Peyer's patch (tissue), 4 donors: ENCODE results near the gene ITGA3. TPM values are rescaled to one million over a fixed set of nuclear protein-coding genes. Genes with fewer than 3 reads are reported as not detected.

Source experiments
- DNase-seq, 3 donors: peaks; one replicate each; pipeline ENCODE4 v3.0.0-alpha.2; 2017 to 2019
- H3K27ac ChIP-seq, 4 donors: fragments of 200-600 bp; sonication (generic); one replicate each; pipeline ENCODE4 v1.5.1; 2016 to 2019
- H3K27me3 ChIP-seq, 2 donors: fragments of 200-600 bp; sonication (generic); one replicate each; pipeline ENCODE4 v1.5.1; 2019
- H3K36me3 ChIP-seq, 3 donors: fragments of 200-600 bp; sonication (generic); one replicate each; pipeline ENCODE4 v1.5.1; 2016 to 2019
- H3K4me1 ChIP-seq, 4 donors: fragments of 200-600 bp; sonication (generic); one replicate each; pipeline ENCODE4 v1.5.1; 2016 to 2019
- H3K4me3 ChIP-seq, 4 donors: fragments of 200-600 bp; sonication (generic); 1 replicate in 3 of 4; 2 replicates in 1 of 4; pipeline ENCODE4 v1.5.1; 2016 to 2019; ENCODE audit warnings: mild to moderate bottlenecking in 1 of 4
- H3K9me3 ChIP-seq, 4 donors: fragments of 200-600 bp; sonication (generic); one replicate each; pipeline ENCODE4 v1.5.1; 2016 to 2019; ENCODE audit warnings: mild to moderate bottlenecking in 1 of 4
- POLR2A ChIP-seq, 2 donors: fragments of 450-650 bp; IDR thresholded peaks; one replicate each; pipeline ENCODE4 v1.5.1; 2017; ENCODE audit warnings: antibody characterized with exemption in 2 of 2, mild to moderate bottlenecking in 2 of 2, moderate library complexity in 2 of 2
- total RNA-seq, 4 donors: library from RNA; depleted of rRNA; stranded (reverse); fragments of >200 nt; gene quantifications; one replicate each; pipeline ENCODE4 v1.1.0, GENCODE V29; 2016
- TF ChIP-seq, protein P1 (sequence below), 6 experiments: fragments of 450-650 bp in 4 of 6; fragments of 200-600 bp in 2 of 6; sonication (generic) in 1 of 6; IDR thresholded peaks; one replicate each; pipeline ENCODE4 v1.5.1; 2017 to 2019; ENCODE audit warnings: antibody characterized with exemption in 6 of 6, mild to moderate bottlenecking in 3 of 6, moderate library complexity in 1 of 6

The ITGA3 gene
- total RNA-seq, 4 donors from 2014 or later: 71.0 to 285 (median 247) TPM

DNA sequence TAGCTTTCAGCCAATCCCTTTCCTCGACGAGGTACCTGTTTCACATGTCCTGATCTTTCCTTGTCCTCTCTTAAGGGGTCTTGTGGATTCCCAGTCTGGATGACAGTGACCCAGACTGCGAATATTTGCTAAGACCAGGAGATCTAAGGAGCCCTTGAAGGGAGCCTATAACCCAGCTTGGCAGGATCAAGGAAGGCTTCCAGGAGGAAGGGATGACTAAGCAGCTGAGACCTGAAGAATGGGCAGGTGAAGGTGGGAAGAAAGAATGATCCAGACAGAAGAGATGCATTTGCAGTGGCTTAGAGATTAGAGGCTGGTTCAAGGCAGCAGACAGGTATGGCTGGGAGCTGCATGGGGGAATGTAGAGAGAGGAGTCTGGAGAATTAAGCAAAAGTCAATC, 37.3 kb downstream of the ITGA3 start:
- no peak overlapping the region for H3K4me3 ChIP-seq
- no peak overlapping the region for H3K27ac ChIP-seq
- TF ChIP-seq POLR2A (IDR thresholded peaks at IDR 0.05): no peak
- TF ChIP-seq, protein P1, sequence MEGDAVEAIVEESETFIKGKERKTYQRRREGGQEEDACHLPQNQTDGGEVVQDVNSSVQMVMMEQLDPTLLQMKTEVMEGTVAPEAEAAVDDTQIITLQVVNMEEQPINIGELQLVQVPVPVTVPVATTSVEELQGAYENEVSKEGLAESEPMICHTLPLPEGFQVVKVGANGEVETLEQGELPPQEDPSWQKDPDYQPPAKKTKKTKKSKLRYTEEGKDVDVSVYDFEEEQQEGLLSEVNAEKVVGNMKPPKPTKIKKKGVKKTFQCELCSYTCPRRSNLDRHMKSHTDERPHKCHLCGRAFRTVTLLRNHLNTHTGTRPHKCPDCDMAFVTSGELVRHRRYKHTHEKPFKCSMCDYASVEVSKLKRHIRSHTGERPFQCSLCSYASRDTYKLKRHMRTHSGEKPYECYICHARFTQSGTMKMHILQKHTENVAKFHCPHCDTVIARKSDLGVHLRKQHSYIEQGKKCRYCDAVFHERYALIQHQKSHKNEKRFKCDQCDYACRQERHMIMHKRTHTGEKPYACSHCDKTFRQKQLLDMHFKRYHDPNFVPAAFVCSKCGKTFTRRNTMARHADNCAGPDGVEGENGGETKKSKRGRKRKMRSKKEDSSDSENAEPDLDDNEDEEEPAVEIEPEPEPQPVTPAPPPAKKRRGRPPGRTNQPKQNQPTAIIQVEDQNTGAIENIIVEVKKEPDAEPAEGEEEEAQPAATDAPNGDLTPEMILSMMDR (IDR thresholded peaks at IDR 0.05): no peak
- no peaks in the 10 kb centered on the region for H3K9me3 ChIP-seq
- no peaks in the 10 kb centered on the region for H3K27me3 ChIP-seq
- peaks cover 0 to 22% (median 5%) of the 10 kb centered on the region in 4 donors for H3K4me1 ChIP-seq
- peaks cover 0 to 36% (median 0%) of the 10 kb centered on the region in 3 donors for H3K36me3 ChIP-seq
- no peak for DNase-seq

DNA sequence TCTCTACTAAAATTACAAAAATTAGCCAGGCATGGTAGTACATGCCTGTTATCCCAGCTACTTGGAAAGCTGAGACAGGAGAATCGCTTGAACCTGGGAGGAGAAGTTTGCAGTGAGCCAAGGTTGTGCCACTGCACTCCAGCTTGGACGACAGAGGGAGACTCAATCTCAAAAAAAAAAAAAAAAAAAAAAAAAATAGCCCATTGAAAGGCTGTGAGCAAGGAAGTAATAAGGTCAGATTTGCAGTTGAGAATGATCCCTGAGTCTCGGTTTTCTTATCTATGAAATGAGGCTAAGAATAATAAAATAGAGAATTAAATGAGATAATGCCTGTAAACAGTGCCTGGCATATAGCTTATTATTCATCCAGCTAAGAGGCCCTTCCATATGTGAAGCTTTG, 37.9 kb downstream of the ITGA3 start:
- H3K4me1 ChIP-seq: peaks cover 0 to 28% (median 5%) of the 10 kb centered on the region in 4 donors

DNA sequence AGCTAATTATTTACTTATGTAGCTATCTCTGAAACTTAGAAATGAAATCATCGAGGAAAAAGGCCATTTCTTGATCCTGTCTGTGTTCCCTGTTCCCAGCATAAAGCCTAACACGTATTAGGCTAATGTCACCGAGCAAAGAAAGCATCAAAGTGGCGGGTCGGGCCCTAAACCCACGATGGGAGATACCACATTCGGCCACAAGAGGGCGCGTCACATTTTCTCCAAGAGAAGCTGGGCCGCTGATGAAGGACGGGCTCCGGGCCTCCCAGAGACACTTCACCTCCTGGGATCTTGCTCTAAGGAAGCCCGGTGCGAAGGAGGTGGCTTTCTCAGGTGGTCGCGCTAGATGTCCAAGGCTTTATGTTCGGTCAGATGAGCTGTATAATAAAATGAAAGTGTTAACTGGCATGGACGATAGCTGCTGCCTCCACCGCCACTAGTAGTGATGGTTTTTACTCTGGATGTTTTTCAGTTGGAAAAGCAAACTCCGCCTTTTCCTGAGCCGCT, 38.4 kb downstream of the ITGA3 start:
- no peak for TF ChIP-seq POLR2A (IDR thresholded peaks at IDR 0.05)
- TF ChIP-seq, protein P1 (IDR thresholded peaks at IDR 0.05): peak; percentile 89 to 97 (median 94)
- H3K4me1 ChIP-seq: peaks cover 0 to 33% (median 5%) of the 10 kb centered on the region in 4 donors
- H3K9me3 ChIP-seq: no peaks in the 10 kb centered on the region
- peak overlapping the region; percentile 85 to 98 (median 89) for H3K27ac ChIP-seq
- peak; percentile 91 to 97 (median 94) for DNase-seq
- peak overlapping the region; percentile 76 to 98 (median 90) for H3K4me3 ChIP-seq
- H3K36me3 ChIP-seq: peaks cover 0 to 36% (median 0%) of the 10 kb centered on the region in 3 donors
- H3K27me3 ChIP-seq: no peaks in the 10 kb centered on the region

More for the DNA sequence above, 37.9 kb downstream of the ITGA3 start:
- Histone ChIP-seq H3K27me3 (no peaks in the 10 kb centered on the region), H3K36me3 (peaks cover 0 to 36% (median 0%) of the 10 kb centered on the region in 3 donors), H3K27ac (peak overlapping the region in 1 of 4 donors; percentile 98), H3K4me3 (no peak overlapping the region), H3K9me3 (no peaks in the 10 kb centered on the region)
- DNase-seq: no peak
- no peak for TF ChIP-seq POLR2A (IDR thresholded peaks at IDR 0.05)
- TF ChIP-seq, protein P1 (IDR thresholded peaks at IDR 0.05): no peak

DNA sequence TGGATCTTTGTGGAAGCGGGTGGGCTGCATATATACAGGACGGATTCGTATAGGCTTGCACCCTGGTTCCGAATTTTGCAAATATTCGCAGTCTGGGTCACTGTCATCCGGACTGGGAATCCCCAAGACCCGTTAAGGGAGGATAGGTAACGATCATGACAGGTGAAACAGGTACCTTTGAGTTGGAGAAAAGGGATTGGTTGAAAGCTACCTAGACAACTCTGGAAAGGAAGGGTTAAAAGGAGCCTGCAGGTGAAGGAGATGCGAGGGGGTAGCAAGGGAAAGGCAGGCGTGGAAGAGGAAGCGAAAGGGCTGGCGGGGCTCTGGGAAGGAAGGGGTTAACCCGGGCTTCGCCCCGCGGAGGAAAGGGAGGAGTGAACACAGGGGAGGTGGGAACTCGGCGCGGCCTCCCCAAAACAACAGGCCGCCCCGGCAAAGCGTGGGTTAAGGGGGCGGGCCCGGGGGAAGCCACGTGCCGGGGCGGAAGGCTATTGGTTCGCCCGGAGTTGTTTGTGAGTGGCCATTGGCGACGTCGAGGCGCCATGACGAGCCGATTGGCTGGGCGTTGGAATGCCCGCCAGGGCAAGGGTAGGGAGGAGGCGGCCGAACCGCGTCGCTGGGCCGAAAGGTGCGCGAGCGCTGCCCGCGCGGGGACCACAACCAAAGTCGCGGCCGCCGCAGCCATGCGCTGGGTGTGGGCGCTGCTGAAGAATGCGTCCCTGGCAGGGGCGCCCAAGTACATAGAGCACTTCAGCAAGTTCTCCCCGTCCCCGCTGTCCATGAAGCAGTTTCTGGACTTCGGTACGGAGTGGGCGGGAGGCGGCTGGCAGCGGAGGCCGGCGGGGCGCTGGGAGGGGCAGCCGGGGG, 39.1 kb downstream of the ITGA3 start, which contains the start of gene PDK2:
Gene PDK2, plus strand, starts transcription at position 599 of the 867 bp plus-strand sequence. Its CDS starts 85 bp downstream, at position 684.
- H3K4me1 ChIP-seq: peaks cover 0 to 39% (median 5%) of the 10 kb centered on the region in 4 donors
- peak; percentile 95 to 98 (median 97) for DNase-seq
- H3K27me3 ChIP-seq: no peaks in the 10 kb centered on the region
- H3K9me3 ChIP-seq: no peaks in the 10 kb centered on the region
- TF ChIP-seq, protein P1 (IDR thresholded peaks at IDR 0.05): peak in 2 of 6 experiments; percentile 23 to 27
- peak; percentile 89 to 93 for TF ChIP-seq POLR2A (IDR thresholded peaks at IDR 0.05)
- H3K27ac ChIP-seq: peak within 1 kb of the TSS; percentile 85 to 98 (median 89)
- peak within 1 kb of the TSS; percentile 76 to 98 (median 90) for H3K4me3 ChIP-seq
- H3K36me3 ChIP-seq: peaks cover 0 to 30% (median 0%) of the 10 kb centered on the region in 3 donors

DNA sequence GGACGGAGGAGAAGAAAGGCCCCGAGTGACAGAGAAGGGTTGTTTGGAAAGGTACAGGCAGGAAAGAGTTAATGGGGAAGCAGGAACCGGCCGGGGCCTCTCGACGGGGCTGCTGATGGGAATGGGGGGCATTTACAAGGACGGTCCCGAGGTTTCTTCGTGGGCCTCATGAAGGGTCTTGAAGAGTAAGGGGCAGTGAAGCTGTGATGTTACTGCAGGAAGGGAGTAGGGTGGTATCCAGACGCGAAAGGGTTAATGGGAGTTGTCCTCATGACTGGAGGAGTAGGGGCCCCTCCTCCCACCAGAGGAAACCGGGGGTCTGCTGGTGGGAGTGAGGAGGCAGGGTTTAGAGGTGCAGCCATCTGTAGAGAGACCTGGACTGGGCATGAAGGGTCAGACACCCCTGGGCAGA, 39.7 kb downstream of the ITGA3 start:
- Histone ChIP-seq H3K4me1 (peaks cover 0 to 46% (median 5%) of the 10 kb centered on the region in 4 donors), H3K4me3 (peak overlapping the region; percentile 76 to 98 (median 90)), H3K36me3 (peaks cover 0 to 24% (median 0%) of the 10 kb centered on the region in 3 donors), H3K9me3 (no peaks in the 10 kb centered on the region), H3K27ac (peak overlapping the region; percentile 85 to 98 (median 89)), H3K27me3 (no peaks in the 10 kb centered on the region)
- DNase-seq: no peak
- TF ChIP-seq POLR2A (IDR thresholded peaks at IDR 0.05): no peak
- TF ChIP-seq, protein P1 (IDR thresholded peaks at IDR 0.05): no peak
